KMS-11 (cell line): ENCODE data around the gene PRPF6.
"Not testable (repeated sequence)": the region's sequence is repeated elsewhere in the genome, so short reads cannot be mapped to it uniquely, and the experiment has no call there.

ENCODE experiments used
- H2AFZ ChIP-seq: fragments of 200-600 bp; sonication (generic); 2 replicates; pipeline ENCODE4 v1.6.1; 2016; ENCODE audit warnings: antibody characterized with exemption, mixed run types, low read depth
- H3K27ac ChIP-seq: fragments of 200-600 bp; sonication (generic); 2 replicates; pipeline ENCODE4 v1.6.1; 2016; ENCODE audit warnings: mild to moderate bottlenecking, mixed run types
- H3K27me3 ChIP-seq: fragments of 200-600 bp; sonication (generic); 2 replicates; pipeline ENCODE4 v1.6.1; 2017; ENCODE audit warnings: mild to moderate bottlenecking, low read depth, mixed run types, moderate library complexity; ENCODE audit not compliant: insufficient read depth
- H3K36me3 ChIP-seq: fragments of 200-600 bp; sonication (generic); 2 replicates; pipeline ENCODE4 v1.6.1; 2017; ENCODE audit warnings: mild to moderate bottlenecking, mixed run types; ENCODE audit not compliant: insufficient read depth
- H3K4me1 ChIP-seq: fragments of 200-600 bp; sonication (generic); 2 replicates; pipeline ENCODE4 v1.6.1; 2016; ENCODE audit warnings: mild to moderate bottlenecking, low read depth, mixed run types; ENCODE audit not compliant: poor library complexity, severe bottlenecking
- H3K4me2 ChIP-seq: fragments of 200-600 bp; sonication (generic); 2 replicates; pipeline ENCODE4 v1.7.0; 2016; ENCODE audit warnings: mild to moderate bottlenecking, mixed run types
- H3K4me3 ChIP-seq: fragments of 200-600 bp; sonication (generic); IDR thresholded peaks from 2 replicates; pipeline ENCODE4 v1.6.1; 2017; ENCODE audit warnings: low read depth, low read length, mixed read lengths; ENCODE audit not compliant: insufficient read depth
- H3K79me2 ChIP-seq: fragments of 200-600 bp; sonication (generic); 2 replicates; pipeline ENCODE4 v1.6.1; 2016; ENCODE audit warnings: low read depth, mixed run types; ENCODE audit not compliant: insufficient read depth
- H3K9ac ChIP-seq: fragments of 200-600 bp; sonication (generic); 2 replicates; pipeline ENCODE4 v1.6.1; 2016; ENCODE audit warnings: mild to moderate bottlenecking, mixed run types
- H4K20me1 ChIP-seq: fragments of 200-600 bp; sonication (generic); 2 replicates; pipeline ENCODE4 v1.6.1; 2016; ENCODE audit warnings: mild to moderate bottlenecking, mixed run types; ENCODE audit not compliant: insufficient read depth
- TF ChIP-seq, protein P1 (sequence below): fragments of 200-600 bp; sonication (generic); conservative IDR thresholded peaks from 2 replicates; pipeline ENCODE4 v1.6.1; 2017; ENCODE audit warnings: low read depth, mild to moderate bottlenecking, antibody characterized with exemption, low read length, moderate library complexity, mixed read lengths

PRPF6 gene

GRCh38 chr20:63959699-63960075 lies 21.2 kb upstream of the PRPF6 start:
- TF ChIP-seq, protein P1, sequence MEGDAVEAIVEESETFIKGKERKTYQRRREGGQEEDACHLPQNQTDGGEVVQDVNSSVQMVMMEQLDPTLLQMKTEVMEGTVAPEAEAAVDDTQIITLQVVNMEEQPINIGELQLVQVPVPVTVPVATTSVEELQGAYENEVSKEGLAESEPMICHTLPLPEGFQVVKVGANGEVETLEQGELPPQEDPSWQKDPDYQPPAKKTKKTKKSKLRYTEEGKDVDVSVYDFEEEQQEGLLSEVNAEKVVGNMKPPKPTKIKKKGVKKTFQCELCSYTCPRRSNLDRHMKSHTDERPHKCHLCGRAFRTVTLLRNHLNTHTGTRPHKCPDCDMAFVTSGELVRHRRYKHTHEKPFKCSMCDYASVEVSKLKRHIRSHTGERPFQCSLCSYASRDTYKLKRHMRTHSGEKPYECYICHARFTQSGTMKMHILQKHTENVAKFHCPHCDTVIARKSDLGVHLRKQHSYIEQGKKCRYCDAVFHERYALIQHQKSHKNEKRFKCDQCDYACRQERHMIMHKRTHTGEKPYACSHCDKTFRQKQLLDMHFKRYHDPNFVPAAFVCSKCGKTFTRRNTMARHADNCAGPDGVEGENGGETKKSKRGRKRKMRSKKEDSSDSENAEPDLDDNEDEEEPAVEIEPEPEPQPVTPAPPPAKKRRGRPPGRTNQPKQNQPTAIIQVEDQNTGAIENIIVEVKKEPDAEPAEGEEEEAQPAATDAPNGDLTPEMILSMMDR: no peak
- no peak overlapping the region for H3K4me3 ChIP-seq
- H3K27me3 ChIP-seq: no peaks in the 10 kb centered on the region
- peaks cover 27% of the 10 kb centered on the region for H3K4me1 ChIP-seq
- no peak overlapping the region for H2AFZ ChIP-seq
- H3K27ac ChIP-seq: no peak overlapping the region
- no peaks in the 10 kb centered on the region; the same call in 1 of the 2 replicates for H3K36me3 ChIP-seq
- H3K79me2 ChIP-seq: peaks cover 14% of the 10 kb centered on the region
- H4K20me1 ChIP-seq: no peaks in the 10 kb centered on the region
- no peak overlapping the region for H3K4me2 ChIP-seq
- no peak overlapping the region for H3K9ac ChIP-seq

- H2AFZ ChIP-seq, H3K27ac ChIP-seq, H3K9ac ChIP-seq, H3K79me2 ChIP-seq, H3K4me3 ChIP-seq, H4K20me1 ChIP-seq, H3K4me2 ChIP-seq, H3K27me3 ChIP-seq, H3K36me3 ChIP-seq: not testable (repeated sequence)
- H3K4me1 ChIP-seq: peaks cover 21% of the 10 kb centered on the region
Observed at GRCh38 chr20:63960654-63961621, 20.0 kb upstream of the PRPF6 start.

DNA sequence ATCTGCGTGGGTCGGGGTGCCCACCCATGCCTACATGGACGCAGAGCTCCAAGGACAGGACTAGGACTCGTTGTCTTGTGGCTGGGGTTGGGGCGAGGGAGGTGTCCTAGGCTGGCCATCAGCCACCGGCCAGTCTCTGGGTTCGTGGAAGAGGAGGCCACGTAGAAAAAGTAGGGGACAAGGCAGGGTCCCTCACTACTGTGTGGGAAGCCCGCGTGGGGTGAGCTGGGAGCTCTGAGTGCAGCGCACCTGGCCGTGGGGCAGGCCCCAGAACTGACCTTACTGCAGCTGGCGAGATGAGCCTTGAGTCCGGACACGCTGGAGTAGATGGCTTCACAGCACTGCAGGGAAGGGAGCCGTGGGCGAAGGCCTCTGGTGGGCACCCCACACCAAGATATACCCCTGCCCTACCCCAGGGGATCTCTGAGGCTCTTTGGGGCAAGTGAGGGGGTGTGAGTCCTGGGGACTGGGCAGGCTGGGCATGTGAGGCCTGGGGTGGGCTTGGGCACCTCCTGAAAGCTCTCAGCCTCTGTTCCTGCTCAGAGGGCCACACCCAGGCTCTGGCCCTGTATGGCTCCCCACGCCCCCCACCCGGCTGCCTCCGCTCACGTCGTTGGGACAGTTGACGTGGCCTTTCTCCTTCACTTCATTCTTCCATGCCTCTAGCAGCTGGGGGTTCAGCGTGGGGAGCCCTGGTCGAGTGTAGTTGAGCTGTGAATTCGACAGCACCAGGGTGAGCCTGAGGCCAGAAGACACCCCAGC lies 19.1 kb upstream of the PRPF6 start:
- Histone ChIP-seq H2AFZ (no peak overlapping the region), H3K9ac (no peak overlapping the region), H3K36me3 (no peaks in the 10 kb centered on the region; the same call in 1 of the 2 replicates), H3K79me2 (no peaks in the 10 kb centered on the region), H3K4me2 (no peak overlapping the region), H4K20me1 (no peaks in the 10 kb centered on the region), H3K4me3 (no peak overlapping the region), H3K27me3 (no peaks in the 10 kb centered on the region), H3K27ac (no peak overlapping the region), H3K4me1 (peaks cover 21% of the 10 kb centered on the region)
- TF ChIP-seq, protein P1: no peak

DNA sequence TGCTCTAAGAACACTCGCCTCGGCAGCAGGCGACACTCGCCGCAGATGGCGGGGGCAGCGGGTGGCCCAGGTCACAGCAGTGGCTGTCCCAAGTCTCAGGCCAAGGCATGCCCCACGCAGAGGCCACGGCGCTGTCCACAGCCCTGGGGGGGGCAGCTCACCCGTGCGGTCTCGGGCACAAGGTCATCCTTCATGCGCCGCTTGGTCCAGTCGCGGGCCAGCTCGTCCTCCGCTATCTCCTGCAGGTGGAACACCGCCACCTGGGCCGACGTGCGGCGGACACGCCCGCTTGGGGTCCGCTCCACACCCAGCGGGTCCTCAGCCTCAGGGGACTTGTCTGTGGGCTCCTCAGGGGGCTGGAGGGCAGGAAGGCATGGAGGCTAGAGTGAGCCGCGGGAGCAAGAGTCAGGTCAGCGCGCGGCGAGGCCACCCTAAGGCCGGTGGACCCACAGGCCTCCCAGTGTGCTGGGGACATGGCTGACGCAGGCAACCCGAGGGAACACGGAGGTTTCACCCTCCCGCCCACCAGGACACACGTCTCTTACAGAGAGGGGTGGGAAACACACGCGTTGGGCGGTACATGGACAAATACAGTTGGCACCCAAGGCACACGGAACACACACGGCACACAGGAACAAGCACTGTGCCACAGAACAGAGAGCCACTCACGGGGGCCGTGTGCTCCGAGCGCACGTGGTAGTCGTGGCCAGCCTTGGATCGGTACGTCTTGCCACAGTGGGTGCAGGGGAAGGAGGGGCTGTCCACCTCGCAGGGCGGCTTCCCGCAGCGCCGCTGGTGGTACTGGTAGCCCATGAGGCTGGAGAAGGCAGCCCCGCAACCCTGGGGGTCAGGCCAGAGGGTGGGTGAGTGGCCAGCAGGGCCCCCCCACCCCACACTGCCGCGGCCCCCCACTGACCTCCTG lies 18.2 kb upstream of the PRPF6 start:
- Histone ChIP-seq H3K79me2 (no peaks in the 10 kb centered on the region; the same call in 1 of the 2 replicates), H3K4me1 (peaks cover 16% of the 10 kb centered on the region), H3K4me3 (no peak overlapping the region), H3K4me2 (no peak overlapping the region), H3K27ac (no peak overlapping the region), H3K9ac (no peak overlapping the region), H4K20me1 (no peaks in the 10 kb centered on the region), H3K27me3 (no peaks in the 10 kb centered on the region), H3K36me3 (no peaks in the 10 kb centered on the region; the same call in 1 of the 2 replicates), H2AFZ (no peak overlapping the region)
- TF ChIP-seq, protein P1: no peak
